ENCODE results near the gene E2F6. TPM values are rescaled to one million over a fixed set of nuclear protein-coding genes. Genes with fewer than 3 reads are reported as not detected.

Gene E2F6
- total RNA-seq, 1 donor from 2014 or later = 22.1 TPM

GRCh38 chr2:11402436-11402835 lies 63.5 kb downstream of the E2F6 start:
- Histone ChIP-seq H3K9me3 (ENCODE audit: insufficient read depth, low read depth, low read length) (no peaks in the 10 kb centered on the region), H3K4me2 (ENCODE audit: low read length) (no peak overlapping the region), H2AFZ (ENCODE audit: low read depth, low read length) (no peak overlapping the region), H3K4me3 (ENCODE audit: insufficient read depth, low read depth, low read length) (no peak overlapping the region), H3K79me2 (ENCODE audit: insufficient read depth, low read length) (no peaks in the 10 kb centered on the region), H3K27ac (ENCODE audit: low read depth, low read length) (no peak overlapping the region), H3K9ac (ENCODE audit: low read length) (no peak overlapping the region), H3K36me3 (ENCODE audit: insufficient read depth, low read length) (no peaks in the 10 kb centered on the region), H3K4me1 (ENCODE audit: insufficient read depth, low read length) (no peaks in the 10 kb centered on the region), H4K20me1 (ENCODE audit: insufficient read depth, low read length) (no peaks in the 10 kb centered on the region), H3K27me3 (ENCODE audit: insufficient read depth, low read length) (no peaks in the 10 kb centered on the region)
- Mint-ChIP-seq H3K27me3 (ENCODE audit: low read depth, unreplicated experiment) (peaks cover 9% of the 10 kb centered on the region), H3K36me3 (ENCODE audit: low read depth, unreplicated experiment) (peaks cover 3% of the 10 kb centered on the region), H3K4me3 (ENCODE audit: unreplicated experiment) (no peak overlapping the region), H3K9me3 (ENCODE audit: unreplicated experiment) (peaks cover 13% of the 10 kb centered on the region), H3K4me1 (ENCODE audit: low read depth, unreplicated experiment) (peaks cover 17% of the 10 kb centered on the region), H3K27ac (ENCODE audit: unreplicated experiment) (no peak overlapping the region)
- no peak for TF ChIP-seq EZH2 (IDR thresholded peaks at IDR 0.05; ENCODE audit: insufficient read depth, low read length)
- TF ChIP-seq, protein P1, sequence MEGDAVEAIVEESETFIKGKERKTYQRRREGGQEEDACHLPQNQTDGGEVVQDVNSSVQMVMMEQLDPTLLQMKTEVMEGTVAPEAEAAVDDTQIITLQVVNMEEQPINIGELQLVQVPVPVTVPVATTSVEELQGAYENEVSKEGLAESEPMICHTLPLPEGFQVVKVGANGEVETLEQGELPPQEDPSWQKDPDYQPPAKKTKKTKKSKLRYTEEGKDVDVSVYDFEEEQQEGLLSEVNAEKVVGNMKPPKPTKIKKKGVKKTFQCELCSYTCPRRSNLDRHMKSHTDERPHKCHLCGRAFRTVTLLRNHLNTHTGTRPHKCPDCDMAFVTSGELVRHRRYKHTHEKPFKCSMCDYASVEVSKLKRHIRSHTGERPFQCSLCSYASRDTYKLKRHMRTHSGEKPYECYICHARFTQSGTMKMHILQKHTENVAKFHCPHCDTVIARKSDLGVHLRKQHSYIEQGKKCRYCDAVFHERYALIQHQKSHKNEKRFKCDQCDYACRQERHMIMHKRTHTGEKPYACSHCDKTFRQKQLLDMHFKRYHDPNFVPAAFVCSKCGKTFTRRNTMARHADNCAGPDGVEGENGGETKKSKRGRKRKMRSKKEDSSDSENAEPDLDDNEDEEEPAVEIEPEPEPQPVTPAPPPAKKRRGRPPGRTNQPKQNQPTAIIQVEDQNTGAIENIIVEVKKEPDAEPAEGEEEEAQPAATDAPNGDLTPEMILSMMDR (IDR thresholded peaks at IDR 0.05; ENCODE audit: insufficient read depth, low read depth, low read length) = no peak
- no peak for FAIRE-seq
- no peak for DNase-seq (ENCODE audit: low read depth)

DNA sequence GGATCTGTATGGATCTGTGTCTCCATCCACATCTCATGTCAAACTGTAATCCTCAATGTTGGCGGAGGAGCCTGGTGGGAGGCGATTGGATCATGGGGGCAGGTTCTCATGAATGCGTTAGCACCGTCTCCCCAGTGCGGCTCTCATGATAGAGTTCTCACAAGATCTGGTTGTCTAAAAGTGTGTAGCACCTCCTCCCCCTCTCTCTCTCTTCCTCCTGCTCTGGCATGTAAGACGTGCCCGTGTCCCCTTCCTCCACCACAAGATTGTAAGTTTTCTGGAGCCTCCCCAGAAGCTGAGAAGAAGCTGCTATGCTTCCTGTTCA lies 66.6 kb downstream of the E2F6 start:
- Mint-ChIP-seq H3K4me3 (ENCODE audit: unreplicated experiment) (no peak overlapping the region), H3K4me1 (ENCODE audit: low read depth, unreplicated experiment) (peaks cover 7% of the 10 kb centered on the region), H3K27ac (ENCODE audit: unreplicated experiment) (no peak overlapping the region), H3K9me3 (ENCODE audit: unreplicated experiment) (peaks cover 7% of the 10 kb centered on the region), H3K27me3 (ENCODE audit: low read depth, unreplicated experiment) (peaks cover 18% of the 10 kb centered on the region), H3K36me3 (ENCODE audit: low read depth, unreplicated experiment) (peaks cover 3% of the 10 kb centered on the region)
- no peak for FAIRE-seq
- no peak for DNase-seq (ENCODE audit: low read depth)
- no peak for TF ChIP-seq EZH2 (IDR thresholded peaks at IDR 0.05; ENCODE audit: insufficient read depth, low read length)
- TF ChIP-seq, protein P1 (IDR thresholded peaks at IDR 0.05; ENCODE audit: insufficient read depth, low read depth, low read length) = no peak
- Histone ChIP-seq H3K27me3 (ENCODE audit: insufficient read depth, low read length) (no peaks in the 10 kb centered on the region), H2AFZ (ENCODE audit: low read depth, low read length) (no peak overlapping the region), H3K9me3 (ENCODE audit: insufficient read depth, low read depth, low read length) (no peaks in the 10 kb centered on the region), H3K4me1 (ENCODE audit: insufficient read depth, low read length) (no peaks in the 10 kb centered on the region), H3K9ac (ENCODE audit: low read length) (no peak overlapping the region), H3K27ac (ENCODE audit: low read depth, low read length) (no peak overlapping the region), H3K4me2 (ENCODE audit: low read length) (no peak overlapping the region), H3K79me2 (ENCODE audit: insufficient read depth, low read length) (no peaks in the 10 kb centered on the region), H4K20me1 (ENCODE audit: insufficient read depth, low read length) (no peaks in the 10 kb centered on the region), H3K4me3 (ENCODE audit: insufficient read depth, low read depth, low read length) (no peak overlapping the region), H3K36me3 (ENCODE audit: insufficient read depth, low read length) (no peaks in the 10 kb centered on the region)

GRCh38 chr2:11398750-11399437 lies 67.1 kb downstream of the E2F6 start:
- H3K9me3 Mint-ChIP-seq (ENCODE audit: unreplicated experiment) = peaks cover 7% of the 10 kb centered on the region
- FAIRE-seq = no peak

More at GRCh38 chr2:11398750-11399437, 67.1 kb downstream of the E2F6 start:
- H3K4me3 Mint-ChIP-seq (ENCODE audit: unreplicated experiment) = no peak overlapping the region
- Histone ChIP-seq H3K9me3 (ENCODE audit: insufficient read depth, low read depth, low read length) (no peaks in the 10 kb centered on the region), H3K27me3 (ENCODE audit: insufficient read depth, low read length) (no peaks in the 10 kb centered on the region), H3K4me3 (ENCODE audit: insufficient read depth, low read depth, low read length) (no peak overlapping the region), H3K27ac (ENCODE audit: low read depth, low read length) (no peak overlapping the region), H3K4me2 (ENCODE audit: low read length) (no peak overlapping the region), H3K79me2 (ENCODE audit: insufficient read depth, low read length) (no peaks in the 10 kb centered on the region), H4K20me1 (ENCODE audit: insufficient read depth, low read length) (no peaks in the 10 kb centered on the region), H3K9ac (ENCODE audit: low read length) (no peak overlapping the region), H2AFZ (ENCODE audit: low read depth, low read length) (no peak overlapping the region), H3K4me1 (ENCODE audit: insufficient read depth, low read length) (peaks cover under 1% of the 10 kb centered on the region), H3K36me3 (ENCODE audit: insufficient read depth, low read length) (no peaks in the 10 kb centered on the region)
- TF ChIP-seq, protein P1 (IDR thresholded peaks at IDR 0.05; ENCODE audit: insufficient read depth, low read depth, low read length) = no peak
- TF ChIP-seq EZH2 (IDR thresholded peaks at IDR 0.05; ENCODE audit: insufficient read depth, low read length) = no peak
- no peak overlapping the region for H3K27ac Mint-ChIP-seq (ENCODE audit: unreplicated experiment)
- peaks cover 18% of the 10 kb centered on the region for H3K27me3 Mint-ChIP-seq (ENCODE audit: low read depth, unreplicated experiment)
- peaks cover 3% of the 10 kb centered on the region for H3K36me3 Mint-ChIP-seq (ENCODE audit: low read depth, unreplicated experiment)
- peaks cover 7% of the 10 kb centered on the region for H3K4me1 Mint-ChIP-seq (ENCODE audit: low read depth, unreplicated experiment)
- DNase-seq (ENCODE audit: low read depth) = no peak

Measured in astrocyte (in vitro differentiated cells and primary cell).